ENCODE measurements around the gene BUB1B.

The BUB1B gene

DNA sequence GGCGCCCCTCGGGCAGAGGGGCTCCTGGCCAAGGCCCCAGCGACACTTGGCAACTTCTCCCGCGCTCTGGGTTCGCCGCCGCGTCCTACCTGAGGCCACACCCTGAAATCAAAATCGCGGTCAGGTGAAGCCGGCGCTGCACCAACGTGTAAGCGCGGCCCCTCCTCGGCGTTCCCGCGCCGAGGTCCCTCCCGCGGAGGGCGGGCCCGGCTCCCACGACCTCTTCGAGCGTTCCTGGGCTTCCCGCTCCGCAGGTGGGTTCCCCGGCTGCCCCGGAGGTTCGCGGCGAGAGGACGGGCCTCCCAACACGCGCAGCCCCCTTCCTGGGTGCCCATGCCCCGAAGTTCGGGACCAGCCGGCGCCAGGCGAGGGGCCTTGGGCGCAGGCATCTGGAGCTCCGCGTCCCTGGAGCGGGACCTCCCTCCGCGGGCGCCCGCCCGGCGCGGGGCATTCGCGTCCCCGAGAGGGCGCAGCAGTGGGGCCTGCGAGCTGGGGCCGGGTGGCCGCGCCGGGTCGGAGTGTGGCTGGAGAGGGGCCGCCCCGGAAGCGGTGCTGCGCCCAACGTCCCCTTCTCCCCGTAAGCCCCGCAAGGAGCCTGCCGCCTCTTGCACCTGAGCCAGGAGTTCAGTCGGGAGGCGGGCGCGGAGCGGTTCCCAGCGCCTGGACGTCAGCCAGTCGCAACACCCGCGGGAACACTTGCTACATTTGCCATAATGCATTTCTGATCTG, 91.7 kb downstream of the BUB1B start:
- DNase-seq (ENCODE audit: low read depth) = no peak

GRCh38 chr15:40253167-40253790, 92.4 kb downstream of the BUB1B start:
- DNase-seq (ENCODE audit: low read depth) = no peak

GRCh38 chr15:40254452-40254851, 93.6 kb downstream of the BUB1B start:
- DNase-seq (ENCODE audit: low read depth) = no peak

GRCh38 chr15:40255033-40255432, 94.2 kb downstream of the BUB1B start:
- no peak for DNase-seq (ENCODE audit: low read depth)

DNA sequence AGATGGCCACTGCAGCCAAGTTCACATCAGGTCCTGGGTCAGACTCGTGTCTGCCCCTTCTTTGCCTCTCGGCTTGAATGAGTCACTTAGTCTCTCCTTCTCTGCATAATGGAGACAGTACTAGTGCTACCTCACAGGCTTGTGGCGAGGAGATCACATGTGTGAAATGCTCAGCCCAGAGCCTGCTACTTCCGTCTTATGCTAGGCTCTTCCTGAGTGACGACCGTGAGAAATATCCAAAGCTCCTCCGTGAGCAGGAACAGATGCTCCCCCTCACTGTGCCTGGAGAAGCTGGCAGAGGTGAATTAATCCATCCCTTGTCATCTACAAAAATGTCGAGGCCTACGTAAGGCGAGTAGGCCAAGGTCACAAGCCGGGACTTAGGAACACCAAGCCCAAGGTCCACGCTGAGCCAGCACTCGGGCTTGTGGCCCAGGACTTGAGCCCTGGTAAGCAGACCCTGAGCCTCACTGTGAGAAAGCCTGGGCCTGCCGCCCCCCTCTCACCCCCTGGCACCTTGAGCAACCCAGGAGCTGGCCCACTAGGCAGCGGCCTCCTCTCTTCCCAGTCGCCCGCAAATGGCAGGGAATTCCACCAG, 95.9 kb downstream of the BUB1B start:
- DNase-seq (ENCODE audit: low read depth) = no peak

GRCh38 chr15:40257656-40258450, 97.0 kb downstream of the BUB1B start:
- no peak for DNase-seq (ENCODE audit: low read depth)

GRCh38 chr15:40258544-40258943, 97.7 kb downstream of the BUB1B start:
- no peak for DNase-seq (ENCODE audit: low read depth)

DNA sequence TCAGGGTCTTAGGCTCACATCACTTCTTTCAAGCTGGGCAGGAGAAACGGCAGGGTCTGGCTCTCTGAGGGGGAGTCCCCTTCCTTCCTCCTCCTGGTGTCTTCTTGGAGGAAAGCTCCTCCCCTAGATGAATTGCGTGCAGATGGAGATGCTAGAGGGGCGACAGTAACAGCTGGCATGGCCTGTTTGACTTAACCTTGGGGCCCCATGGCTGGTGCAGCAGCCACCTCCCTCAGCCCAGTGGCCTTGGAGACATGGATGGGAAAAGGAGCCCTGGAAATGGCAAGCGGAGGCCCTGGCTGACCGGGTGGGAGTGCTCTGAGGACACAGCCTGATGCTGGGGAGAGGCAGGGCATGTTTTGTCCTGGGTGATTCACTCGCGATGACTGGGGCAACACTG, 98.2 kb downstream of the BUB1B start:
- no peak for DNase-seq (ENCODE audit: low read depth)

DNA sequence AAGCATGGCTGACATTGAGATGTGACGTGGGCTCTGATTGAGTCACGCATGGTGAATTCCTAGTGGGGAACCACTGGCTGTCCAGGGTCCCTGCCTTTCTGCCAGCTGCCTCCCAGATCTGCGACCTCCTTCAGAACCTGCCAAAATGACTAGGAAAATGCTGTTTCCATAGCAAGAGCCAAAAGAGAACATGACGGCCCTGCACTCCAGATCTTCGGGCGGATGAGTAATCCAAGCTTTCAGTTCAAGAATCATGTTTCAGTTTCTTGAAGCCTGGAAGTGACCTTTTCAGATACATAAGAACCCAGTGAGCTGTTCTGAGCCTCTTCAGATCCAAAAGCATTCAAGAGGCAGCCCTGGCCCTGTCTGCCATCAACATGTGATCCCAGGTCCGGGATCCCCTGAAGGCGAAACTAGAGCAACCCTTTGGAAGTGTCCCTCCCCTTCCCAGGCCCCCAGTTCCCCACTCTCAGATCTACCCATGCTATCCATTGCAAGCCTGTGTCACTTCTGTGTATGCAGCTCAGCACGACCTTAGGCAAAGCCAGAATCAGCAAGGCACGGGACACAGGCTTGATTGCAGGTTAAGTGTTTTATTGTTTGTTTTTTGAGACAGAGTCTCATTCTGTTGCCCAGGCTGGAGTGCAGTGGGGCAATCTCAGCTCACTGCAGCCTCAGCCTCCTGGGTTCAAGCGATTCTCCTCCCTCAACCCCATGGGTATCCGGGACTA, 102.3 kb downstream of the BUB1B start:
- DNase-seq (ENCODE audit: low read depth) = no peak

GRCh38 chr15:40264321-40265153, 103.7 kb downstream of the BUB1B start:
- no peak for DNase-seq (ENCODE audit: low read depth)

- DNase-seq (ENCODE audit: low read depth) = no peak
Observed at GRCh38 chr15:40265355-40265754, 104.5 kb downstream of the BUB1B start.

DNA sequence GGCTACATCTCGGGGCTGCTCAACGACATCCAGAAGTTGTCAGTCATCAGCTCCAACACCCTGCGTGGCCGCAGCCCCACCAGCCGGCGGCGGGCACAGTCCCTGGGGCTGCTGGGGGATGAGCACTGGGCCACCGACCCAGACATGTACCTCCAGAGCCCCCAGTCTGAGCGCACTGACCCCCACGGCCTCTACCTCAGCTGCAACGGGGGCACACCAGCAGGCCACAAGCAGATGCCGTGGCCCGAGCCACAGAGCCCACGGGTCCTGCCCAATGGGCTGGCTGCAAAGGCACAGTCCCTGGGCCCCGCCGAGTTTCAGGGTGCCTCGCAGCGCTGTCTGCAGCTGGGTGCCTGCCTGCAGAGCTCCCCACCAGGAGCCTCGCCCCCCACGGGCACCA, 105.0 kb downstream of the BUB1B start:
- no peak for DNase-seq (ENCODE audit: low read depth)

- DNase-seq (ENCODE audit: low read depth) = no peak
Observed at GRCh38 chr15:40266828-40267304, 106.0 kb downstream of the BUB1B start.

DNA sequence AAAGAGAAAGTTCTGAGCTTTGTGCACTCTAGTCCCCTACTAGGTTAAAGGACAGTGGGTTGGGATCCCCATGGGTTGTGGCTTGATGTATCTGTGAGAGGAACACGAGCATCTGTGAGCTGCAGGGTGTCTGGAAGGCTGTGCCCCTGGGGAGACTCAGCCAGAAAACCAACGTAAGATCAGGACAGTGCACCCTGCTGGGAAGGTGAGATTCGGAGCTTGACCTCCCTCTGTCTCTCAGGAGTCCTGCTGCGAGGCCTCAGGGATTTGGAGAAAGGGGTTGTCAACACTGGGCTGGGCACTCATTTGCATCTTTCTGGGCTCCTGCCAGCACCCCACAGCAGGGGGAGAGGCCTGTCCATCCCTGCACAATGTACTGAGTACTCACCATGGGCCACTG, 106.8 kb downstream of the BUB1B start:
- DNase-seq (ENCODE audit: low read depth) = no peak

DNA sequence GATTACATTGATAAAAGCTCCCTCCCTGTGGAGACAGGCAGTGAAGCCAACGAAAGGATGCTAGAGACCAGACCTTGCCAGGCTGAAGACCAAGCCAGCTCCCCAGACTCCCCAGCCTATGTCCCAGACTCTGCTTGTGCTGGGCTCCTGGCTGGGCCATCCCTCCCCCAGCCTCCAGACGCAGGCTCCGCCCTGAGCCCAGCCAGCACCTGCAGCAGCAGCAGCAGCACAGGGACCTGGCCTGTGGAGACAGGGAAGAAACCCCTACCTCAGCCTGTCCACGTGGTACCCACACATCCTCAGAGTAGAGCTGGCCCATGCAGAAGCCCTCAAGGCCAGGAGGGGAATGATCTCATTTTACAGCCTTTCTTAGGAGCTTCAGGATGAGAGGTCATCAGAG, 108.7 kb downstream of the BUB1B start:
- DNase-seq (ENCODE audit: low read depth) = no peak

DNA sequence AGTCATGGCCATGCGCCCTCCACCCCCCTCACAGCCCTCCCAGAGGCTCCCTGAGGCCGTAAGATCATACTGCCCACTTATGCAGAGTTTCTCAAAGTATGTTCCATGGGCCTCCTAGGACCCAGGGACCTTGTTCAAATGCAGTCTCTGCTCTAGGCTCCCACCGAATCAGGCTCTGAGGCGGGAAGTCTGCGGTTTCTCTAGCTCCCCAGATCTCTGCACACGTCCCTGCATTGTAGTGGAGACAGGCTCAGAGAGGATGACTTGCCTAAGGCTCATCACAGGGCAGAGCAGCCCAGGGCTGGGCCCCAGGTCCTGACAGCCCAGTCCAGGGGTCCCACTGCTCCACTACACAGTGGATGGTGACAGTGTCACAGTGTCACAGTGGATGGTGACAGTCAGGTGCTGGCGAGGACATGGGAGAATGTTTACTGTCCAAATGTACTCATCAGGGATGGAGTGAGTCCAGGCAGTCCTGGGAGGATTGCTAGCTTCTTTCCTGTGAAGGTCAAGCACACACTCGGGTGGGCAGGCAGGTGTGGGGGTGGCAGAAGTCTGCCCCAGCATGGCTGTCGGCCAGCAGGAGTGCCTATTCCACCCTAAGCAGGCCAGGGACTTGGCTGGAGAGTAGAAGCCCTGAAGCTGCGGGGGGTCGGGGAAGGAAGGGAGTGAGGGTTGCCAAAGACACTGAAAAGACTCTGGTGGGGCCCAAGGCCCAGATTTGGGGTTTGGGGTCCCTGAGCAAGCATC, 109.6 kb downstream of the BUB1B start:
- DNase-seq (ENCODE audit: low read depth) = no peak
